ENCODE results near the gene SORCS2.

Gene SORCS2

DNA sequence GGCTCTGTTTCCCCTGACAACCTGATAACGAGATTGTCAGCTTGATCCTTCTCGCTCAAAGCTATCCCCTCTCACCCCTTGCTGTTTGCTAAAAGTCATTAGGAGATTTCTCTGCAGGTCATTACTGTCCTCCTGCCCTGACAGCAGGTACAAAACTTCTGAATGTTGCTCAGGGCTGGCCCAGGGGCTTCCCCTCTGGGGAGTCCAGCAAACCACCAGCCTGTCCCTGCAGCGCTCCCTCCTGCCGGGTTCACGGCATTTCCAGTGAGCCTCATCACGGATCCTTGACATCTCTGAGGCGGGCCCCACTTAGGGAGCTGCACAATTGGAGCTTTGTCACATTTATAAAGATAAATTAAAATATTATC, 5.2 kb upstream of the SORCS2 start:
- no peak for DNase-seq

DNA sequence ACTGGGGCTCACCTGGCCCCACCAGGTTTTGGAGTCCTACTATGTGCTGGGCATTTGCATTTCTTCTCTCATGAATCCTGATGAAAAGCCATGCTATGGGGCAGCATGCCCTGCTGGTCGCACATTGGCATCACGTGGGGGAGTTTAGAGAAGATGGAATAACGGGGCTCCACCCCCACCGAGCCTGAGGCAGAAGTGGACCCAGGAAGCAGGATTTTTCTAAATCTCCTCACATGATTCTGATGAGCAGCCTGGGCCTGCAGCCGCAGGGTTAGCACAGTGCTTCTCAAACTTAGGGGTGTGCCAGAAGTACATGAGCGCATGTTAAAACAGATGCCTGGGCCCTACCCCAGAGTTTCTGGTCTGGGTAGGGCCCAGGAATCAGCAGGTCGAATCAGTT, 4.6 kb upstream of the SORCS2 start:
- DNase-seq: no peak

DNA sequence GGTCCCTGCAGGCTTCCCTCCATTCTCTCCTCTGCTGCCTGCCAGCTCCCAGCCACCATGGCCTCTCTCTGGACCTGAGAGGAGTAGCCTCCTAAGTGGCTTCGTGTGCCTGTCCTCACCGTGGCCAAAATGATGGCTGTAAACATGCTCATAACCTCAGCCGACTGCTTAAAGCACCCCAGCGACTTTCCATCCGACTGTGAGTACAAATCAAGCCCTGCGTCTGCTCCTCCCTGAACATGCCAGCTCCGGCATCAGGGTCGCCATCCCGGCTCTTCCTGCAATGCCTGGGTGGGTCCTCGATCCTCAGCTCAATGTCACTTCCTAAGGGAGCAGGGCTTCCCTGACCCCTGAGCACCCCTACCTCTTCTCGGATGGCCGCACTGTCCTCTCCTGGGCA, 3.3 kb upstream of the SORCS2 start:
- DNase-seq: no peak

DNA sequence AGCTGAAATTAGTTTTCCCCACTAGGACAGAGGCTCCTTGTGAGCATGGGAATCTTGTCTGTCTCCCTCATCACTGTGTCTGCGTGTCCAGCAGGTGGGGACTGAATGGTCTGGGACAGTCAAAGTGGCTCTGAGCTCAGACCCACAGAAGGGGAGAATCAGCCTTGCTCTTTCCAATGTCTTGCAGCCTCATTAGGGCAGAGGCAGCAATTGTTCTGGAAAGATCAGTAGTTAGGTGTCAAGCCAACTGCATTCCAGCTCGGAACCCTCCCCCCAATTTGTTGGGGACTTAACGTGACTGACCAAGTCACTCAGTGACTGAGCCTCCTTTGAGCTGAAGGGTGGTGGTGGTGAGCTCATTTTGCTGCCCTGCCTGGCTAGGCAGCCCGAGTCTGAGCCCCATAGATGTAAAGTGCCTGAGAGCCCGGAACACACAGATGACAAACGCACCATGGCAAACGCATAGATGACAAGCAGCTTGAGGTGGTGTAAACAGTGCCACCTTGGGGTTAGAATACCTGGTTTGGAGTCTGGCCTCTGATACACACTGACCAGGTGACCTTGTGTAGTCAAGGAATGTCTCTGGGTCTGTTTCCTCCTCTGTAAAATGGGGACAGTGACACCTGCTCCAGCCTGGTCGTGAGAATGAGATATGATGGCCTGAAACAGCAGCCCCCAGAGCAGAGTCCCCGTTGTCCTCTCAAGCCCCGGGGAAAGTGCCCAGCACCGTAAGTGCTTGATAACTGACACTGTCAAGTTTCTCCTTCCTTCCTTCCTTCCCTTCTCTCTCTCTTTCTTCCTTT, 2.7 kb upstream of the SORCS2 start:
- no peak for DNase-seq

DNA sequence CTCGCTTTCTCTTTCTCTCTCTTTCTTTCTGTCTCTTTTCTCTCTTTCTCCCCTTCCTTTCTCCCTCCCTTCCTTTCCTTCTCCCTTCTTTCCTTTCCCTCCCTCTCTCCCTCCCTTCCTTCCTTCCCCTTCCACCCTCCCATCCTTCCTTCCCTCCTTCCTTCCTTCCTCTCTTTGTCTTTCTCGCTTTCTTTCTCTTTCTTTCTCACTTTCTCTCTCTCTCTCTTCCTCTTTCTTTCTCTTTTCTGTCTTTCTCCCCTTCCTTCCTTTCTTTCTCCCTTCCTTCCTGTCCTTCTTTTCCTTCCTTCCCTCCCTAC, 2.1 kb upstream of the SORCS2 start:
- DNase-seq: no peak

DNA sequence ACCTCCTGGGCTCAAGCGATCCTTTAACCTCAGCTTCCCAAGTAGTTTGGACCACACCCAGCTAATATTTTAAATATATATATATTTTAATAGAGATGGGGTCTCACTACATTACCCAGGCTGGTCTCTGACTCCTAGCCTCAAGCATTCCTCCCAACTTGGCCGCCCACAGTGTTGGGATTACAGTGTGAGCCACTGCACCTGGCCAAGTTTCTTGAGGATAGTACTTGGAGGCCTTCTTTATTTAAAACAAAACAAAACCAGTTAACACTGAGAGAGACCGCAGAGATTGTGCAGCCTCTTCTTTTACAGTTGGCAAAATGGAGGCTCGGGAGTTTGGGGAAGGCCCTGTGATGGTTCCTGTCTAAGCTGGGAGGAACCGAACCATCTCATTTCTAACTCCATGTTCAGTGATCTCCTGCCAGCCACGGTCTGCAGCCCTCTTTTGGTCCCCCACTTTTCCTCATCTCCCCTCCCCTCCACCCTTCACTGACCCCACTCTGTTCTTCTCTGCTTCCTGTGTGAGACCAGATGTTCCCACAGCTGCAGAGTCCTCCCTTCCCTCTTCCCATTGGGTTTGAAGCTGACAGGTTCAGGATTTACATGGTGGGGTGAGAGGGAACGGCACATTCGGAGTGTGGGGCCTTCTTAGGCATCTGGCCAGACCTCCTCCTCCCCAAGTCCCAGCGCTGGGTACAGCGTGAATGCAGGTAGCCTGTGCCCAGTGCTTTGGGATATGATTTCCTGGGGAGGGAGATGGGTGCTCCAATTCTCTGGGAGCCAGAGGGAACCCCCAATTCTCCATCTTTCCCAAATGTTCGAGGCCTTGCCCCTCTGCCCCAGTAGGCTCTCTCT, 1.4 kb upstream of the SORCS2 start:
- no peak for DNase-seq

DNA sequence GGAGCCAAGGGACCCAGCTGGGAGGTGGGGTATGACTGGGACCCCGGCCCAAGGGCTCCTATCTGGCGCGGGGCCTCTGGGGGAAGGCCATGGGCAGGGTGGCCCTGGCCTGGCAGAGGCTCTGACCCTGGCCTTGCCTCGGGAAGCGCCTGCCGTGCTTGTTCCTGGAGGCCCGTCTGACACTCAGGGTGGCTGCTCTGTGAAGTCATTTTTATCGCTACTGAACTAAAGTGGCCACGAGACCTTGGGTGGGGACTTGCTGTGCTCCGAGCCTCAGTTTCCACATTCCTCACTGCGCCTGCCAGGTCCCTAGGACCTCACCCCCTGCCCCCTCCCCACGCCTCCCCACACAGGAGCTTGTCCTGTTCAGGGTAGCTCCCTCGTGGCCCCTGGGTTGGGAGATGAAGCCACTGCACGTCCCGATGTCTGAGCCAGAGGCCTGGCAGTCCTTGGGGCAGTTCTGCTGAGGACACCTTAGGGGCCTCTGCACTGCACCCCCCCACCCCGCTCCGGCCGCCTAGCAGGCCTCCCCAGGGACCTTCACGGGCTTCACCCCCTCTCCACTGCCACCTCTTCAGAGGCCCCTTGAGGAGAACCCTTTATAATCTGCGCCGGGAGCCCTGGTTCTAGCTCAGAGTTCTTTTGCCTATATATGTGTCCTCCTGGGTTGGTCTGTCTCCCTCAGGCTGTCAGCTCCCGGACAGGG, 639 bp upstream of the SORCS2 start:
- DNase-seq: peak; percentile 12

DNA sequence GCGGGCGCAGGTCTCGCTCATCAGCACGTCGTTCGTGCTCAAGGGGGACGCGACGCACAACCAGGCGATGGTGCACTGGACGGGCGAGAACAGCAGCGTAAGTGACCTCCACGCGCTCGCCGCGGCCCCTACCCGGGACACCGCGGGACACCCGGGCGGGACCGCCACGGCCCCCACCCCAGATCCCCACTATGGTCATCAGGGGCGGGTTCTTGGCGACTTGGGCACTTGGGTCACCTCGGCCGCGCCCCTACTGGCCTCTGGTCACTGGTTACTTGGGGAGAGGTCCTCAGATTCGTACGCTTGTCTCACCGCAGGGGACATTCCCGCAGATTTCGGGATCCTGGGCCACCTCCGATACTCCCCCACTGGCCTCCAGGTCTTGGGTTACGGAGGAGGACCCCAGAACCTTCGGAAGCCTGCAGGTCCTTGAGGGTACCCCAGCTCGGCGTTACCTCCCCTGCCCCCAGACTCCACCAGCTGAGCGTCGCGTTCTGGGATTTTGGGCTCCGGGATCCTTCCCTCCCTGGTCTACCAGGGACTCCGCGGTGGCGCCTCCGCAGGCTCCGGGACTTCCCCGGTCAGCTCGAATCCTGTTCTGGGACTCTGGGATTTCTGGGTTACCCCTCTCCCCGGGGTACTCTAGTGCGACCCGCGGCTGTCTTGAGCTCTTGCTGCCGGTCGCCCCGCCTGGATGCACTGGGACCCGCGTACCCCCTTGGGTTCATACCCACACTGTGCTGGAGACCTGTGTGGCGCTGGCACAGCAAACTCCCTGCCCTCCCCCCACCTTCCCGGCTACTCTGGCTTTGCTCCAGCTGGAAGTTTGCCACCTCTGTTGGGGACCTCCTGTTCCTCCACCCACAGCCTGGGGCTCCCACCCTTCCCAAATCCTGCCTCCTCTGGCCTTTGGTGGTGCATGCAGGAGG, 956 bp downstream of the SORCS2 start:
- DNase-seq: no peak

DNA sequence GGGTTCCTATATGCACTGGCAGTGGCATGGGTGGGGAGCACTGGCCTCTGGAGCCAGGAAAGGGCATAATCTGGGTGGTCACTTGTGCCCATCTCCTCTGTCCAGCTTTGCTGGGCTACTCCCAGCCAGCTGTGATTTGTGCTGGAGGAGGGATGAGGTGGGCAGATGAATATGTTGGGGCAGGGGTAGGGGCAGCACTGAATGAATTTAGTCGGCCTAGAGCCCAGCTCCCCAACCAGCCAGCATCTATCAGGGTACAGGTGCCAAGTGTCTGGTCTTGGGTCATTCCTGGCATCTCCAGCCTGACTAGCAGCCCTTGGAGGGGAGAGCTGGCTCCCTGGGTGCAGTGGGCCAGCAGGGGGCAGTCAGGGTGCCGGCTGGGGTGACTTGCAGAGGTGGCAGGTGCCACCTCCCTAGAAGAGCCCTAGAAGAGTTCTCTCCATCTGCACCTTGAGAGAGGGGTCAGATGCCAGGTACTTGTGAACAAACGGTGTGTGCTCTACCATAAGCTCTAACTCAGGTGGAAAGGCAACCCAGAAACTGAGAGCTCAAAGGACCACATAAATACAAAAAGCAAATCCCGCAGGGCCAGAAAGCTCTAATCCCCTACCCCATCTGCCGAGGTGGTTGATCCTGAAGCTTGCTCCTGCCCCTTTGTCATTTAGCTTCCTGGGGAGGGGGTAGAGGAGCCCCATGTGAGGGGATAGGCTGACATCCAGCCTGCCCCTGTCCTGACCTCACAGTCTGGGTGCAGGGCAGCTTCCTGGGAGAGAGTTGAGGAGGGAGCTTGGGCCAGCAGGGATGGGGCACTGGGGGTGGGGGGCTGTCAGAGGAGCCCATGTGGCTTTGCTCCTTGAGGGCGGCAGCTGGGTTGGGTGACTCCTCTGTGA, 2.2 kb downstream of the SORCS2 start:
- DNase-seq: peak; percentile 45

DNA sequence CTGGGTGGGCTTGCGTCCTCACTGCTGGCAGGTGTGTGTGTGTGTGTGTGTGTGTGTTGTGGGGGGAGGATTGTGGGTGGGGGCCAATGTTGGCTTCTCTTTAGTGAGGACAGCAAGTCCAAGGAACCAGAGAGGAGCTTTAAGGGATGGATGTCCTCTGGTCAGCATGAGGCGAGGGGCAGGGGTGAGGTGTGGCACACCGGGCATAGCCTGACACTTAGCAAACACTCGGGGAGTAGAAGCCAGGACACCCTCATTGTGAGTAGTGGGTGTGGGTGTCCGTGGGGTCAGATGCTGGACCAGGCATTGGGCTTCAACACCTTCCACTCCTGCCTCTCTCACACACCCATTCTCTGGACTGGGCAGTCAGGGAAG, 2.8 kb downstream of the SORCS2 start:
- DNase-seq: no peak

DNA sequence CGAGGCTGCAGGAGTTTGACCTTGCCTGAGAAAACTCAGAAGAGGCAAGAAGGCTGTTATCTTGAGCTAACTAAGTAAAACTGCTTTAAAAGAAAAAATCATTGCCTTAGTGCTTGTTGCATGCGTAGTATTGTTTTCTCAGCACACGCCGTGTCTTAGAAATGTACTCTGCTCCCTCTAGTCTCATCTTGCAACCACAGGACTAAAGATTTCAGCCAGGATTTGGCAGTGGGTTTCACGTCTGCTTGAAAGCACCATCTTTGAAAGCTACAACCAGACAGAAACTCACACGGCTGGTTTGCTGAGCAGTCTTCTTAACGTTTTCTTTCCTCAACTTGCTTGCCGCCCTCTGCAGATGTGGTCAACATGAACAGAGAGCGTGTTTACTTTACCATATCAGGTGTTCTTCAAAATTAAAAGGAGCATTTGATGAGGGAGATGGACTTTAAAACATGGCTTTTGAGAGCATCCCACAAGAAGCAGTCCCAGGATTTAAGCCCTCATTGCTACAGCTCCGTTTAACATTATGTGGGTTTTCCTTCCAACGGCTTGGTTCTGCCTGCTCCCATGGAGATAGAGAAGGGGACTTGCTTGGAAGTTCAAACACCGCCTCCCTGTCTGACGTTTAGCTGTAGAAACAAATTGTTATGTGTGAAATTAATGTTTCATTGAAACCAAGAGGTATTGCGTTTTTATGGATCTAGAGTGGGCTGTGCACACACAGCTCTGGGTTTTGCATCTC, 3.4 kb downstream of the SORCS2 start:
- DNase-seq: no peak

DNA sequence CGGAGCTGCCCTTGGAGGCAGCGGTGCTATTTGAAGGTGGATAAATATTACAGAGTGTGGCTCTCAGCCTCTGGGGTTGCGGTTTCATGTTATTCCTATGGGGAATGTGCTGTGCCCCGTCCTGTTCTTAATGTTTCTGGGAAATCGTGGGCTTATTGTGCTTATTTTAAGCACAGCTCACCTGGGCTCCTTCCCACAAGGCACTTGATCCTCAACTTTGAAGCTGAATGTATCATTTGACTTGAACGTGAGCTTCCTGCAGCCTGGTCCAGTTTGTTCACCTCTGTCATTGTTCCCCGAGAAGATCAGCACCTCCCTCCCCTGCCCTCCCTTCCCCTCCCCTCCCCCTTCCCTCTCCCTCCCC, 3.9 kb downstream of the SORCS2 start:
- DNase-seq: no peak

DNA sequence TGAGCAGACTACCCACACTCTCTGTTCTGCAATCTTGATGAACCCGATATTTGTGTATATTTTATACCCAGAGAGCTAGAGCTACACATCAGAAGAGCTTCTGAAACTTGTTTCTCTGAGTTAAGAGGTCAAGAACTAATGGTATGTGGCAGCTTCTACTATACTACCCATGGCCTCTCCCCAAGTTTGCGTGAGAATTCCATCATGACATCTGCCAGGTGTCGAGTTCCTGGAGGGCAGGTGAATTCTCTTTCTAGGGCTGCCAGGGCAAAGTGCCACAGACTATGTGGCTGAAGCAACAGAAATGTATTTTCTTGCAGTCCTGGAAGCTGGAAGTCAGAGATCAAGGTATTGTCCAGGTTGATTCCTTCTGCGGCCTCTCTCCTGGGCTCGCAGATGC, 4.4 kb downstream of the SORCS2 start:
- DNase-seq: no peak

DNA sequence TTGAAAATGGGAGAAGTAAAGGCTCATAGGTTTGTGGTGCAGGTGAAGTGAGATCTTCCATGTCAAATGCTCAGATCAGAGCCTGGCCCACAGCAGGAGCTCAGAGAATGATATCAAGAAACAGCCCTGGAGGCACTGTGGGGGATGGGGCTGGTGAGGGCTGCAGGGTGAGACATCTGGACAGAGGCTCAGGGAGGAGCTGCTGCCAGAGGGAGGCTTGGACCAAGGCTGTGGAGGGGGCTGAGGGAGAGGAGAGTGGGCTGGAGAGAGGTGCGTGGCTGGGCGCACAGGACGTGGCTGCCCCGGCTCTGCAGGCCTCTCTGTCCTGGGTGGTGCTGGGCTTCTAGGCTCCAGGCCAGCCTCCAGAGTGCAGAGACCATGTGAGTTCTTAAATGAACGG, 5.6 kb downstream of the SORCS2 start:
- no peak for DNase-seq

DNA sequence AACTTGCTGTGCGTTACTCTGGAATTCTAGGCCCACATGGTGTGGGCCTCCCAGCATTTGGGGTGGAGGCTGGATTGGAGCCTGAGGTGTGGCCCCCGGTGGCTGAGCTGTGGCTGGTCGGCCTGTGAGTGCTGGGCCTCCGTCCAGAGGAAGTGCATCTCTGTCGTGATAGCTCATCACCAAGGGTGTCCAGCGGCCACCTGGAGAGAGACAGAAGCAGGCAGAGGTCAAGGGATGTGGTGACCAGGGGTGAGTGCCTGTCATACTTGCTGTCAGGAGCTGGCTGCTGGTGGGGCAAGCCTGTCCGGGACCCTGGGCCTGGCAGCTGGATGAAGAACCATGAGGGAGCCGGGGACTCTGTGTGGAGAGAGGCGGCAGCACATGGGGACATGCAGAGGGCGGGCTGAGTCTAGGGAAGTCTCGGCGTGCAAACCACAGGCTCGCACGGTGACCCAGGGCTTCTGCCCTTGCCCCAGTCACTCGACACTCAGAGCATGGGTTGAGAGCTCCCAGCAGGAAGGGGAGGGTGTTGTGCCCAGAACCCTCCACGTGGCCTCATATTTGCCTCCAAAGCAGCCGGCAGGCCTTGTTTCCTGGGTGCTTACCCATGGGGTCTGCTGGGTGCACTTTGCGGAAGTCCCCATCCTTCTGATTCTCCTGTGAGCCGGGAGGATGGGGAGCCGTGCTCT, 6.2 kb downstream of the SORCS2 start:
- DNase-seq: no peak

DNA sequence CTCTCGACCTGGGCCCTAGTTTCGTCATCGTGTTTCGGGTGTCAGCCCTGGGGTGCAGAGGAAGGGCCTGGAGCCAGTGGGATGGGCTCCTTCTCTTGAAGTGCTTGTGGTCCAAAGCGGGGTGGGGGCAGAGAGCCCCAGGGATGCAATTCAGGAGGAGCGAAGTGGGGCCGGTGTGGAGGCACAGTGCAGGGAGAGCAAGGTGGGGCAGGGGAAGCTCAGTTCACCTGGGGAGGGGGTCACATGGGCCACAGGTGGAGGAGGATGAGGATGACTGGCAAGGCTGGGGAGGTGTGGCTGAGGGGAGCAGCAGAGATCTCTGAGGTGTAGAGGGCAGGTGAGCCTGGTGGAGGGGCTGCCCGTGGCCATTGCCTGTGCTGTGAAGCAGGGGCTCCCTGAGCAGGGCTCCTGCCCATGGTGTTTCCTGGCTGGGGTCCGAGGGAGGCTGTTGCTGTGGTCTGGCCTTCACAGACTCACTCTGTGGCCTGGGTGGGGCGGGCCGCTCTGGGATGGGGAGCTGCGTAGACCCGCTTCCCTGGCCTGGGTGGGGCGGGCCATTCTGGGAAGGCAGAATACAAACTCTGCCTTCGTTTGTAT, 6.9 kb downstream of the SORCS2 start:
- no peak for DNase-seq

DNA sequence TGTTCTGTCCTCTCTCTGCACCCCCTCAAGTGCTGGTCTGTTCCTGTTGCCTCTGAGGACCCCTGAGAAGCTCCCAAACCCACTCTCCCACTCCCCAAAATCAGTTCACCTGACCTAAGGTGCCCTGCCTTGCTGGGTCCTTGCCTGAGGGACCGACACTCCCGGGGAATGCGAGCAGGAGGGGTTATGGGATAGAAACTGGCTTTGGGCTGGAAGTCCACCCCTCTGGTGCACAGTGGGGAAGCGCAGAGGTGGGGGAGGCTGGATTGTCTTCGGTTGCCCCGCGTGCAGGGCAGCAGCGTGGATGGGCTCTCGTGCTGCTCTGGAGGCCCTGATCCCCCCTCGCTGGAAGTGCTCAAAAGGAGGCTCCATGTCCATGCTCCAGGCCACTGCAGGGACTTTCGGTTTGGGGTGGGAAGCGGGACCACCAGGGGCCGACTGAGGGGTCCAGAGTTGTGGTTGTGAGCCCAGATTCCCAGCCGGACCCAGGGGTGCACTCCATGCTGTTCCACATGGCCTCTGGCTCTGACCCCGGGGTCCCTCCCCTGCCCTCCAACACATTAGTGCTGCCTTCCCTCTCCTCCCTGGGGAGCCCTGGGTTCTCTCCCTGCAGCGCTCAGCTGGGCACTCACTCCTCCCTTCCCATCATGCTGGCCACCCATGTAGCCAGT, 7.6 kb downstream of the SORCS2 start:
- no peak for DNase-seq

DNA sequence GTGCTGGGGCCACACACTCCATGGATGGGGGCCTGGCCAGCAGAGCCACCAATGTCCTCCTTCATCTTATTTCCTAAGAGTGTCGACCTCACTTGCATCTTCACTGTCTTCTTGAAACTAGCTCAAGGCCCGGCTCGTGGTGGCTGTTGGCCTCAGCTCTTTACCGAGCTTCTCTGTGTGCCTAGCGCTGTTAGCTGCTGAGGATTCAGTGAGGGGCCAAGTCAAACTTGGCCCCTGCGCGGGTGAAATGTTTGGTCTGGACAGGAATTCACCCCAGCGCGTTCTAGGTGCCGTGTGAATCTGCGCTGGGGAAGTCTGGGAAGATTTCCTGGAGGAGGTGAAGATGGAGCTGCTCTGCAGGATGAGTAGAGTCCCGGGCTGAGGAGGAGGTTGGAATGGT, 8.5 kb downstream of the SORCS2 start:
- DNase-seq: no peak
